GM12878 (cell line): Measurements from ENCODE around the gene CLSTN2.

Source experiments
- ATF2 ChIP-seq: IDR thresholded peaks from 2 replicates; pipeline ENCODE4 v1.6.1; 2012; ENCODE audit warnings: low read length, inconsistent platforms
- CBFB ChIP-seq: IDR thresholded peaks from 2 replicates; pipeline ENCODE4 v1.6.1; 2016; ENCODE audit warnings: antibody characterized with exemption, low read depth
- CTCF ChIP-seq, 3 experiments: IDR thresholded peaks in 2 of 3; conservative IDR thresholded peaks in 1 of 3; 2 replicates each; pipeline ENCODE4 v1.5.1; 2011; ENCODE audit warnings: low read depth in 3 of 3, low read length in 3 of 3, mild to moderate bottlenecking in 3 of 3, control low read depth in 2 of 3, moderate library complexity in 2 of 3, inconsistent platforms in 1 of 3, mixed read lengths in 1 of 3; ENCODE audit not compliant: control insufficient read depth in 2 of 3, insufficient read depth in 1 of 3; ENCODE audit errors: extremely low read depth in 1 of 3
- ELK1 ChIP-seq: IDR thresholded peaks from 2 replicates; pipeline ENCODE4 v1.6.1; 2012; ENCODE audit warnings: low read depth, low read length, improper control_type of control experiment
- JUNB ChIP-seq: IDR thresholded peaks from 2 replicates; pipeline ENCODE4 v1.6.1; 2016; ENCODE audit warnings: antibody characterized with exemption, mild to moderate bottlenecking
- MEF2B ChIP-seq: fragments of 450-650 bp; IDR thresholded peaks from 2 replicates; pipeline ENCODE4 v1.6.1; 2018; ENCODE audit warnings: mild to moderate bottlenecking, moderate library complexity; ENCODE audit not compliant: partially characterized antibody, poor library complexity, severe bottlenecking
- POLR2AphosphoS5 ChIP-seq: IDR thresholded peaks from 2 replicates; pipeline ENCODE4 v1.6.1; 2011; ENCODE audit warnings: mild to moderate bottlenecking, low read length, inconsistent platforms
- TCF3 ChIP-seq: IDR thresholded peaks from 2 replicates; pipeline ENCODE4 v1.6.1; 2012; ENCODE audit warnings: low read depth, mild to moderate bottlenecking, low read length, borderline replicate concordance; ENCODE audit not compliant: insufficient read depth
- ZBTB4 ChIP-seq: fragments of 450-650 bp; formaldehyde crosslinking; IDR thresholded peaks from 2 replicates; pipeline ENCODE4 v1.4.0; 2022; ENCODE audit warnings: mild to moderate bottlenecking, moderate library complexity

- no peak for TF ChIP-seq ZBTB4 (CRISPR knock-in tag)
- no peak for TF ChIP-seq ELK1
- TF ChIP-seq POLR2AphosphoS5 = no peak
- TF ChIP-seq CTCF (IDR thresholded peaks at IDR 0.05 in 2 of 3, conservative IDR thresholded peaks at IDR 0.05 in 1 of 3; ENCODE audit: control insufficient read depth in 2 of 3, extremely low read depth in 1 of 3, insufficient read depth in 1 of 3, low read depth in 3 of 3, low read length in 3 of 3) = no peak
- no peak for TF ChIP-seq ATF2
- no peak for TF ChIP-seq JUNB
- no peak for TF ChIP-seq TCF3
- no peak for TF ChIP-seq CBFB
- TF ChIP-seq MEF2B = no peak
These were observed 179.8 kb downstream of the CLSTN2 start for GRCh38 chr3:140114789-140115080.
